HepG2 (cell line): ENCODE measurements around the gene SPAG5. TPM values are rescaled to one million over a fixed set of nuclear protein-coding genes. Genes with fewer than 3 reads are reported as not detected.

Experiments
- AGO2 ChIP-seq: fragments of 200-400 bp; formaldehyde crosslinking; optimal IDR thresholded peaks from 2 replicates; pipeline ENCODE3; 2017; ENCODE audit warnings: mild to moderate bottlenecking, low read depth, low read length, moderate library complexity
- ARNTL ChIP-seq: sonication (generic); formaldehyde crosslinking; IDR thresholded peaks from 2 replicates; pipeline ENCODE4 v1.4.0; 2020; ENCODE audit warnings: mild to moderate bottlenecking, missing genetic modification reagents
- MEF2D ChIP-seq: sonication (generic); formaldehyde crosslinking; IDR thresholded peaks from 2 replicates; pipeline ENCODE4 v1.5.1; 2020; ENCODE audit warnings: mild to moderate bottlenecking, missing genetic modification reagents
- POLR2G ChIP-seq: fragments of 200-400 bp; formaldehyde crosslinking; IDR thresholded peaks from 2 replicates; pipeline ENCODE4 v1.6.1; 2018; ENCODE audit warnings: mild to moderate bottlenecking, low read depth, low read length, moderate library complexity
- RNF2 ChIP-seq: fragments of 450-650 bp; conservative IDR thresholded peaks from 2 replicates; pipeline ENCODE4 v1.6.1; 2016; ENCODE audit warnings: low read depth
- SOX13 ChIP-seq, 3 experiments: fragments of 450-650 bp in 1 of 3; sonication (generic) in 1 of 3; formaldehyde crosslinking in 1 of 3; IDR thresholded peaks in 2 of 3; conservative IDR thresholded peaks in 1 of 3; 2 replicates each; pipeline versions ENCODE4 v1.5.0 to v1.6.1; 2016 to 2020; ENCODE audit warnings: antibody characterized with exemption in 1 of 3, mild to moderate bottlenecking in 1 of 3, missing compliant biosample characterization in 1 of 3, missing genetic modification reagents in 1 of 3, moderate library complexity in 1 of 3
- ZFP37 ChIP-seq: sonication (generic); formaldehyde crosslinking; IDR thresholded peaks from 2 replicates; pipeline ENCODE4 v1.4.0; 2020; ENCODE audit warnings: missing genetic modification reagents, borderline replicate concordance
- ZNF180 ChIP-seq: sonication (generic); formaldehyde crosslinking; IDR thresholded peaks from 2 replicates; pipeline ENCODE4 v1.4.0; 2020; ENCODE audit warnings: low read depth, missing genetic modification reagents, borderline replicate concordance
- ZNF253 ChIP-seq: sonication (generic); formaldehyde crosslinking; IDR thresholded peaks from 2 replicates; pipeline ENCODE4 v1.8.0; 2022; ENCODE audit warnings: mild to moderate bottlenecking, missing genetic modification reagents, borderline replicate concordance
- ZNF335 ChIP-seq: sonication (generic); formaldehyde crosslinking; IDR thresholded peaks from 2 replicates; pipeline ENCODE4 v1.4.0; 2020; ENCODE audit warnings: missing genetic modification reagents
- ZNF761 ChIP-seq: sonication (generic); formaldehyde crosslinking; conservative IDR thresholded peaks from 2 replicates; pipeline ENCODE4 v1.4.0; 2020; ENCODE audit warnings: mild to moderate bottlenecking, missing genetic modification reagents
- polyA plus RNA-seq, 8 experiments: library from polyadenylated mRNA; depleted of rRNA in 3 of 8; stranded (reverse) in 7 of 8; unstranded in 1 of 8; fragments of >200 nt; fragmentation: Illumina TruSeq in 4 of 8; extraction: Trizol in 4 of 8; gene quantifications; 2 replicates each; pipeline versions ENCODE4 v1.2.1 to v1.2.3, GENCODE V29; 2011 to 2016; ENCODE audit warnings: low read depth in 4 of 8, missing spikeins in 1 of 8, mixed read lengths in 1 of 8; ENCODE audit not compliant: insufficient read depth in 1 of 8
- total RNA-seq, 5 experiments: library from RNA; depleted of rRNA; stranded (reverse); fragments of >200 nt; fragmentation: Illumina TruSeq; extraction: Trizol; gene quantifications; 2 replicates each; pipeline ENCODE4 v1.2.3, GENCODE V29; 2016; ENCODE audit warnings: low read depth in 1 of 5
- TF ChIP-seq, protein P1 (sequence below): sonication (generic); formaldehyde crosslinking; IDR thresholded peaks from 2 replicates; pipeline ENCODE4 v1.5.0; 2020; ENCODE audit warnings: missing genetic modification reagents
- TF ChIP-seq, protein P2 (sequence below), 2 experiments: fragments of 450-650 bp in 1 of 2; sonication (generic) in 1 of 2; formaldehyde crosslinking in 1 of 2; IDR thresholded peaks; 2 replicates each; pipeline versions ENCODE4 v1.6.1 to v1.8.0; 2016 to 2022; ENCODE audit warnings: antibody characterized with exemption in 1 of 2, mild to moderate bottlenecking in 1 of 2, missing genetic modification reagents in 1 of 2
- TF ChIP-seq, protein P3 (sequence below): sonication (generic); formaldehyde crosslinking; IDR thresholded peaks from 2 replicates; pipeline ENCODE4 v1.4.0; 2020; ENCODE audit warnings: missing genetic modification reagents, borderline replicate concordance

SPAG5 gene
- total and polyA plus RNA-seq, 2 of the 13 experiments (the other 11 are each of a cell fraction or from before 2014, with no cell fraction given) = 41.4 to 98.0 TPM

DNA sequence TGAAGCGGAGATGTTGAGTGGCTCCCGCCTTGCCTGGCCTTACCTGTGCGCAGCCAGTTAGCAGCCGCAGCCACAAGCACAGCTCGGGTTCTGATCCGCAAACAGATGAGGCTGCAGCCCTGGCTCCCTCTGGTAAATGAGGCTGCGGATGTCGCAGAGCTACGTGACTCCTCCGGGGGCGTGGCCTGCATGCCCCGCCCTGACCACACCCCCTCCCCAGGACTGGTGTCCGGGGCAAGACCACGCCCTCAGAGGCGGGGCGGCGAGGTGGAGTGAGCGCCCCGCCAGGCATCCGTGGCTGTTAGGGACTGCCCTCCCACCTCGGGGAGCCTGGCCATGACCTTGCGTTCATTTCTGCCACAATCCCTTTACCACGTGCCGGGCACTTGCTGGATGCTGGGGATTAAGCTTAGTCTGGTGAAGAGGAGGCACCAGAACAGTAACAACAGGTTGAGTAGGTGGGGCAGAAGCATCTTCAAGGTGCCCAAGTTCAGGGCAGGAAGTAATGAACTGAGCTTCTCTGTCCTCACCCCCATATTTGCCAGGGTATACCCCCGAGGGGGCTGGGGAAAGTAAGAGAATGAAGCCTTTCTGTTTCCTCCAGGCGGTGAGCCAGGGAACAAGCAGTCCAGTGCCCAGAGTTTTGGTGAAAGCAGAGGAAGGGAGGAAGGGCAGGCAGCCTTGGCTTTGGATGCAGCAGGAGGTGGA is 21.9 kb downstream of the SPAG5 start, which contains the start of gene ALDOC (continued):
- TF ChIP-seq ZNF253 (CRISPR knock-in tag) = 0 out of 2 replicates have a peak, but pooled peaks have one; percentile 42
- peak; percentile 70 for TF ChIP-seq AGO2
- peak; percentile 90 for TF ChIP-seq ARNTL (CRISPR knock-in tag)
- TF ChIP-seq, protein P1, sequence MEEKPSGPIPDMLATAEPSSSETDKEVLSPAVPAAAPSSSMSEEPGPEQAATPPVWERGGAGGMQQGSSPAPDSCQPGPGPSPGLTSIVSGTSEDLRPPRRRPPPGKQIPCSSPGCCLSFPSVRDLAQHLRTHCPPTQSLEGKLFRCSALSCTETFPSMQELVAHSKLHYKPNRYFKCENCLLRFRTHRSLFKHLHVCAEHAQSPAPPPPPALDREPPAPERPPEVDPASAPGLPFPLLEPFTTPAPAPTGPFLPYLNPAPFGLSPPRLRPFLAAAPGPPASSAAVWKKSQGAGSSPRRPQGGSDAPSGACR = no peak
- TF ChIP-seq, protein P2, sequence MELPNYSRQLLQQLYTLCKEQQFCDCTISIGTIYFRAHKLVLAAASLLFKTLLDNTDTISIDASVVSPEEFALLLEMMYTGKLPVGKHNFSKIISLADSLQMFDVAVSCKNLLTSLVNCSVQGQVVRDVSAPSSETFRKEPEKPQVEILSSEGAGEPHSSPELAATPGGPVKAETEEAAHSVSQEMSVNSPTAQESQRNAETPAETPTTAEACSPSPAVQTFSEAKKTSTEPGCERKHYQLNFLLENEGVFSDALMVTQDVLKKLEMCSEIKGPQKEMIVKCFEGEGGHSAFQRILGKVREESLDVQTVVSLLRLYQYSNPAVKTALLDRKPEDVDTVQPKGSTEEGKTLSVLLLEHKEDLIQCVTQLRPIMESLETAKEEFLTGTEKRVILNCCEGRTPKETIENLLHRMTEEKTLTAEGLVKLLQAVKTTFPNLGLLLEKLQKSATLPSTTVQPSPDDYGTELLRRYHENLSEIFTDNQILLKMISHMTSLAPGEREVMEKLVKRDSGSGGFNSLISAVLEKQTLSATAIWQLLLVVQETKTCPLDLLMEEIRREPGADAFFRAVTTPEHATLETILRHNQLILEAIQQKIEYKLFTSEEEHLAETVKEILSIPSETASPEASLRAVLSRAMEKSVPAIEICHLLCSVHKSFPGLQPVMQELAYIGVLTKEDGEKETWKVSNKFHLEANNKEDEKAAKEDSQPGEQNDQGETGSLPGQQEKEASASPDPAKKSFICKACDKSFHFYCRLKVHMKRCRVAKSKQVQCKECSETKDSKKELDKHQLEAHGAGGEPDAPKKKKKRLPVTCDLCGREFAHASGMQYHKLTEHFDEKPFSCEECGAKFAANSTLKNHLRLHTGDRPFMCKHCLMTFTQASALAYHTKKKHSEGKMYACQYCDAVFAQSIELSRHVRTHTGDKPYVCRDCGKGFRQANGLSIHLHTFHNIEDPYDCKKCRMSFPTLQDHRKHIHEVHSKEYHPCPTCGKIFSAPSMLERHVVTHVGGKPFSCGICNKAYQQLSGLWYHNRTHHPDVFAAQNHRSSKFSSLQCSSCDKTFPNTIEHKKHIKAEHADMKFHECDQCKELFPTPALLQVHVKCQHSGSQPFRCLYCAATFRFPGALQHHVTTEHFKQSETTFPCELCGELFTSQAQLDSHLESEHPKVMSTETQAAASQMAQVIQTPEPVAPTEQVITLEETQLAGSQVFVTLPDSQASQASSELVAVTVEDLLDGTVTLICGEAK (IDR thresholded peaks at IDR 0.05) = no peak
- TF ChIP-seq, protein P2 (CRISPR knock-in tag; IDR thresholded peaks at IDR 0.05) = peak; percentile 68; the same call in 1 of the 2 replicates
- TF ChIP-seq RNF2 = peak; percentile 75; the same call in 1 of the 2 replicates
- no peak for TF ChIP-seq ZNF761 (CRISPR knock-in tag)
- peak; percentile 96 for TF ChIP-seq ZFP37 (CRISPR knock-in tag)
- peak; percentile 68; the same call in 1 of the 2 replicates for TF ChIP-seq POLR2G
- TF ChIP-seq MEF2D (CRISPR knock-in tag) = peak; percentile 79
- TF ChIP-seq, protein P3, sequence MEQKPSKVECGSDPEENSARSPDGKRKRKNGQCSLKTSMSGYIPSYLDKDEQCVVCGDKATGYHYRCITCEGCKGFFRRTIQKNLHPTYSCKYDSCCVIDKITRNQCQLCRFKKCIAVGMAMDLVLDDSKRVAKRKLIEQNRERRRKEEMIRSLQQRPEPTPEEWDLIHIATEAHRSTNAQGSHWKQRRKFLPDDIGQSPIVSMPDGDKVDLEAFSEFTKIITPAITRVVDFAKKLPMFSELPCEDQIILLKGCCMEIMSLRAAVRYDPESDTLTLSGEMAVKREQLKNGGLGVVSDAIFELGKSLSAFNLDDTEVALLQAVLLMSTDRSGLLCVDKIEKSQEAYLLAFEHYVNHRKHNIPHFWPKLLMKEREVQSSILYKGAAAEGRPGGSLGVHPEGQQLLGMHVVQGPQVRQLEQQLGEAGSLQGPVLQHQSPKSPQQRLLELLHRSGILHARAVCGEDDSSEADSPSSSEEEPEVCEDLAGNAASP (CRISPR knock-in tag) = peak; percentile 67; the same call in 1 of the 2 replicates
- no peak for TF ChIP-seq SOX13 (IDR thresholded peaks at IDR 0.05)
- TF ChIP-seq SOX13 (CRISPR knock-in tag; conservative IDR thresholded peaks at IDR 0.05 in 1 of 2, IDR thresholded peaks at IDR 0.05 in 1 of 2) = peak in 1 of 2 experiments; percentile 75; a peak in 2 of 4 replicates
- TF ChIP-seq ZNF335 (CRISPR knock-in tag) = 0 out of 2 replicates have a peak, but pooled peaks have one; percentile 36
- TF ChIP-seq ZNF180 = no peak
